Lower lobe of right lung (tissue), 2 donors: ENCODE results near the gene NDUFB1. TPM values are rescaled to one million over a fixed set of nuclear protein-coding genes. Genes with fewer than 3 reads are reported as not detected.

ENCODE experiments used
- ATAC-seq, 2 donors: fragments of 200-7000 bp; cut with Tn5 transposase; one replicate each; pipeline ENCODE4 v1.9.1; 2020 to 2022; ENCODE audit warnings: mild to moderate bottlenecking in 2 of 2, moderate library complexity in 2 of 2
- DNase-seq: peaks from one replicate; pipeline ENCODE4 v3.0.0-alpha.2; 2020
- H3K27ac ChIP-seq: fragments of 200-600 bp; one replicate; pipeline ENCODE4 v1.8.0; 2022
- H3K27me3 ChIP-seq: fragments of 200-600 bp; one replicate; pipeline ENCODE4 v1.8.0; 2022; ENCODE audit warnings: low read depth
- H3K36me3 ChIP-seq: fragments of 200-600 bp; one replicate; pipeline ENCODE4 v1.8.0; 2022; ENCODE audit warnings: mild to moderate bottlenecking
- H3K4me1 ChIP-seq: fragments of 200-600 bp; one replicate; pipeline ENCODE4 v1.8.0; 2022
- H3K4me3 ChIP-seq: fragments of 200-600 bp; one replicate; pipeline ENCODE4 v1.8.0; 2022; ENCODE audit warnings: mild to moderate bottlenecking
- H3K9me3 ChIP-seq: fragments of 200-600 bp; one replicate; pipeline ENCODE4 v1.8.0; 2022
- intact Hi-C: fragments of 100-400 bp; cut with DNase I; formaldehyde crosslinking; loops from one replicate; pipeline ENCODE4 v1.11.0; 2022
- total RNA-seq: library from RNA; stranded (reverse); fragmentation: NEBNext Ultra II Directional; extraction: Animal tissue kit (Norgen Biotek cat#: 25700); gene quantifications from one replicate; pipeline ENCODE4 v1.2.1, GENCODE V29; 2021
- TF ChIP-seq, protein P1 (sequence below): fragments of 200-600 bp; IDR thresholded peaks from one replicate; pipeline ENCODE4 v1.8.0; 2022; ENCODE audit warnings: antibody characterized with exemption, mild to moderate bottlenecking
- donor health status: DM: no; HTN: yes; CAD: no; lungs with severe emphysema.

Gene NDUFB1
- total RNA-seq, 1 donor from 2014 or later = 124 TPM

DNA sequence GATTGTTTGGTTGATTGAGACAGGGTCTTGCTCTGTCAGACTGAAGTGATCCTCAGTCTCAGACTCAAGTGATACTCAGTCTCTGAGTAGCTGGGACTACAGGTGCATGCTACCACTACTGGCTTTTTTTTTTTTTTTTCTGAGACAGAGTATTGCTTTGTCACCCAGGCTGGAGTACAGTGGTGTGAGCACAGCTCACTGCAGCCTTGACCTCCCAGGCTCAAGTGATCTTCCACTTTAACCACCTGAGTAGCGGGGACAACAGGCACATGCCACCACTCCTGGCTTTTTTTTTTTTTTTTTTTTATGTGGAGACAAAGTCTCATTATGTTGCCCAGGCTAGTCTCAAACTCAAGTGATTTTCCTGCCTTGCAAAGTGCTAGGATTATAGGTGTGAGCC is 32.1 kb upstream of the NDUFB1 start:
- H3K4me3 ChIP-seq = no peak overlapping the region
- no peaks in the 10 kb centered on the region for H3K9me3 ChIP-seq
- H3K36me3 ChIP-seq = peaks cover 81% of the 10 kb centered on the region
- H3K27ac ChIP-seq = no peak overlapping the region
- intact Hi-C loops = no loop called here
- no peaks in the 10 kb centered on the region for H3K27me3 ChIP-seq
- no peaks in the 10 kb centered on the region for H3K4me1 ChIP-seq
- TF ChIP-seq, protein P1, sequence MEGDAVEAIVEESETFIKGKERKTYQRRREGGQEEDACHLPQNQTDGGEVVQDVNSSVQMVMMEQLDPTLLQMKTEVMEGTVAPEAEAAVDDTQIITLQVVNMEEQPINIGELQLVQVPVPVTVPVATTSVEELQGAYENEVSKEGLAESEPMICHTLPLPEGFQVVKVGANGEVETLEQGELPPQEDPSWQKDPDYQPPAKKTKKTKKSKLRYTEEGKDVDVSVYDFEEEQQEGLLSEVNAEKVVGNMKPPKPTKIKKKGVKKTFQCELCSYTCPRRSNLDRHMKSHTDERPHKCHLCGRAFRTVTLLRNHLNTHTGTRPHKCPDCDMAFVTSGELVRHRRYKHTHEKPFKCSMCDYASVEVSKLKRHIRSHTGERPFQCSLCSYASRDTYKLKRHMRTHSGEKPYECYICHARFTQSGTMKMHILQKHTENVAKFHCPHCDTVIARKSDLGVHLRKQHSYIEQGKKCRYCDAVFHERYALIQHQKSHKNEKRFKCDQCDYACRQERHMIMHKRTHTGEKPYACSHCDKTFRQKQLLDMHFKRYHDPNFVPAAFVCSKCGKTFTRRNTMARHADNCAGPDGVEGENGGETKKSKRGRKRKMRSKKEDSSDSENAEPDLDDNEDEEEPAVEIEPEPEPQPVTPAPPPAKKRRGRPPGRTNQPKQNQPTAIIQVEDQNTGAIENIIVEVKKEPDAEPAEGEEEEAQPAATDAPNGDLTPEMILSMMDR = no peak
- ATAC-seq = peak; percentile 78 to 86
- DNase-seq = no peak

DNA sequence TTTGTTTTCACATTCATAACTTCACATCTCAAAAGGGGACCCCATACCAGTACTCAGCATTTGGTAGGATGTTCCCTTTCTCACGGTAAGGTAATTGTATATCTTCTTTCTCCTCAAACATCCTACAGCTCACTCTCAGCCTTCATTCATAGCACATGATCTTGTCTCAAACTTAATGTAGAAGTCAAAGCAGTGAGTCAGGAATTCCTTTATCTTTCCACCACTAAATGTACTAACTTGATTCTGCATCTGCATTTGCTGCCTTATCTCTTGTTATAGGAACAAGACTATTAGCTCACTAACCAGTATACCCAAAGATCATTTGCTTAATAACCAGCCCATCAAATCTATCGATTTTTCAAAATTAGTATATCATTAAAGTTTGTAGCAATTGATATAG is 23.2 kb upstream of the NDUFB1 start:
- no peaks in the 10 kb centered on the region for H3K9me3 ChIP-seq
- ATAC-seq (no peak), DNase-seq (no peak)
- no peak overlapping the region for H3K27ac ChIP-seq
- no peaks in the 10 kb centered on the region for H3K27me3 ChIP-seq
- H3K4me3 ChIP-seq = no peak overlapping the region
- TF ChIP-seq, protein P1 = no peak
- H3K36me3 ChIP-seq = peaks cover 99% of the 10 kb centered on the region
- intact Hi-C loops = no loop called here
- no peaks in the 10 kb centered on the region for H3K4me1 ChIP-seq

GRCh38 chr14:92143962-92144361 is 22.5 kb upstream of the NDUFB1 start:
- no peaks in the 10 kb centered on the region for H3K9me3 ChIP-seq
- ATAC-seq = no peak
- H3K27me3 ChIP-seq = no peaks in the 10 kb centered on the region
- TF ChIP-seq, protein P1 = no peak
- H3K36me3 ChIP-seq = peaks cover 99% of the 10 kb centered on the region
- intact Hi-C loops = no loop called here
- no peak for DNase-seq
- H3K4me3 ChIP-seq = no peak overlapping the region
- H3K4me1 ChIP-seq = no peaks in the 10 kb centered on the region
- no peak overlapping the region for H3K27ac ChIP-seq

GRCh38 chr14:92143309-92143708 is 21.8 kb upstream of the NDUFB1 start:
- intact Hi-C loops = no loop called here
- TF ChIP-seq, protein P1 = no peak
- Histone ChIP-seq H3K27ac (no peak overlapping the region), H3K9me3 (no peaks in the 10 kb centered on the region), H3K36me3 (peaks cover 100% of the 10 kb centered on the region), H3K4me1 (no peaks in the 10 kb centered on the region), H3K4me3 (no peak overlapping the region), H3K27me3 (no peaks in the 10 kb centered on the region)
- no peak for ATAC-seq
- no peak for DNase-seq

- H3K9me3 ChIP-seq = no peaks in the 10 kb centered on the region
- no peaks in the 10 kb centered on the region for H3K4me1 ChIP-seq
- no peak for ATAC-seq
- H3K36me3 ChIP-seq = peaks cover 99% of the 10 kb centered on the region
- intact Hi-C loops = no loop called here
- DNase-seq = no peak
- no peaks in the 10 kb centered on the region for H3K27me3 ChIP-seq
- no peak overlapping the region for H3K27ac ChIP-seq
- H3K4me3 ChIP-seq = no peak overlapping the region
- TF ChIP-seq, protein P1 = peak; percentile 52
Measured at GRCh38 chr14:92135269-92135668, 13.8 kb upstream of the NDUFB1 start.

DNA sequence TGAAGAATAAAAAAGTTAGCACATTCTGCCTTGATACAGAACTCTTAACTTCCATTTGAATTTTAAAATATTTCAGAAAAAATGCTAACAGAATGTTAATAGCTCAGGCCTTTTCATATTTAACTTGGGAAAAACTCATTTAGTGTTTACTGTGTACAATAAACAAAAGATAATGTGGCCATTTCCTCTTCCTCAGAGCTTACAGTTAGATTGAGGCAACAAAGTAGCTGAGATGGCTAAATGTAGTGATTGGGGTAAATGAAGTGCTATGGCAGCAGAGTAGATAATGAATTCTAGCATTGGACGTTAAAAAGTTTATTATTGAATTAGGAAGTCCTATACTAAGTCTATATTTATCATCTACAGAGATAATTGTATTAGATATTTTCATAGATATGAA is 12.9 kb upstream of the NDUFB1 start:
- no peaks in the 10 kb centered on the region for H3K9me3 ChIP-seq
- H3K36me3 ChIP-seq = peaks cover 97% of the 10 kb centered on the region
- no peak for DNase-seq
- no peak overlapping the region for H3K4me3 ChIP-seq
- TF ChIP-seq, protein P1 = no peak
- intact Hi-C loops = no loop called here
- no peak overlapping the region for H3K27ac ChIP-seq
- no peaks in the 10 kb centered on the region for H3K4me1 ChIP-seq
- no peaks in the 10 kb centered on the region for H3K27me3 ChIP-seq
- ATAC-seq = no peak
